GM23248 (cell line): ENCODE results near the gene JMJD4.

Experiments used
- EZH2 ChIP-seq: fragments of 200-600 bp; sonication (generic); IDR thresholded peaks from 2 replicates; pipeline ENCODE4 v1.6.1; 2018; ENCODE audit warnings: antibody characterized with exemption, mild to moderate bottlenecking; ENCODE audit not compliant: insufficient read depth, poor library complexity, severe bottlenecking
- EZH2phosphoT487 ChIP-seq: fragments of 200-600 bp; sonication (generic); IDR thresholded peaks from 2 replicates; pipeline ENCODE4 v1.6.1; 2018; ENCODE audit warnings: antibody characterized with exemption, moderate library complexity, mild to moderate bottlenecking, low read depth; ENCODE audit not compliant: insufficient read depth

GRCh38 chr1:227707846-227708245 is 27.3 kb downstream of the JMJD4 start:
- TF ChIP-seq EZH2phosphoT487: no peak
- TF ChIP-seq EZH2: no peak
